GM23338 (cell line): Measurements from ENCODE around the gene CCDC30. TPM values are rescaled to one million over a fixed set of nuclear protein-coding genes. Genes with fewer than 3 reads are reported as not detected.

Experiments used
- CREB1 ChIP-seq: fragments of 250-450 bp; sonication (Bioruptor Pico); IDR thresholded peaks from 2 replicates; pipeline ENCODE4 v1.5.0; 2020; ENCODE audit warnings: low read depth, mild to moderate bottlenecking, moderate library complexity
- EZH2 ChIP-seq: fragments of 200-600 bp; sonication (generic); IDR thresholded peaks from one replicate; pipeline ENCODE4 v1.8.0; 2017; ENCODE audit warnings: antibody characterized with exemption, mild to moderate bottlenecking, low read depth; ENCODE audit not compliant: unreplicated experiment
- EZH2phosphoT487 ChIP-seq: fragments of 200-600 bp; sonication (generic); IDR thresholded peaks from one replicate; pipeline ENCODE4 v1.8.1; 2018; ENCODE audit warnings: antibody characterized with exemption; ENCODE audit not compliant: unreplicated experiment
- JUNB ChIP-seq: IDR thresholded peaks from one replicate; pipeline ENCODE4 v1.6.1; 2016; ENCODE audit warnings: antibody characterized with exemption; ENCODE audit not compliant: unreplicated experiment
- POLR2AphosphoS5 ChIP-seq: IDR thresholded peaks from 2 replicates; pipeline ENCODE4 v1.6.1; 2016; ENCODE audit warnings: antibody characterized with exemption, low read depth
- STAT1 ChIP-seq: IDR thresholded peaks from one replicate; pipeline ENCODE4 v1.6.1; 2016; ENCODE audit warnings: antibody characterized with exemption; ENCODE audit not compliant: unreplicated experiment
- ZNF114 ChIP-seq: fragments of 250-450 bp; sonication (Bioruptor Pico); IDR thresholded peaks from 2 replicates; pipeline ENCODE4 v1.5.0; 2020; ENCODE audit warnings: mild to moderate bottlenecking, moderate library complexity
- ZNF331 ChIP-seq: fragments of 250-450 bp; sonication (Bioruptor Pico); IDR thresholded peaks from 2 replicates; pipeline ENCODE4 v1.5.0; 2020; ENCODE audit warnings: low read depth, mild to moderate bottlenecking, moderate library complexity
- polyA plus RNA-seq: library from polyadenylated mRNA; unstranded; fragments of >200 nt; fragmentation: Nextera tagmentation; extraction: Ambion mirVana; gene quantifications from 2 replicates; pipeline ENCODE4 v1.2.1, GENCODE V29; 2016
- total RNA-seq: library from RNA; depleted of rRNA; stranded (reverse); fragments of >200 nt; shearing (Covaris generic); gene quantifications from 2 replicates; pipeline ENCODE4 v1.2.3, GENCODE V29; 2014
- TF ChIP-seq, protein P1 (sequence below): fragments of 250-450 bp; sonication (Bioruptor Pico); IDR thresholded peaks from 2 replicates; pipeline ENCODE4 v1.5.0; 2020; ENCODE audit warnings: mild to moderate bottlenecking, moderate library complexity
- TF ChIP-seq, protein P2 (sequence below): IDR thresholded peaks from one replicate; pipeline ENCODE4 v1.6.1; 2018; ENCODE audit warnings: antibody characterized with exemption; ENCODE audit not compliant: unreplicated experiment

The CCDC30 gene
- total and polyA plus RNA-seq, 2 experiments from 2014 or later: 0.56 to 1.8 TPM

DNA sequence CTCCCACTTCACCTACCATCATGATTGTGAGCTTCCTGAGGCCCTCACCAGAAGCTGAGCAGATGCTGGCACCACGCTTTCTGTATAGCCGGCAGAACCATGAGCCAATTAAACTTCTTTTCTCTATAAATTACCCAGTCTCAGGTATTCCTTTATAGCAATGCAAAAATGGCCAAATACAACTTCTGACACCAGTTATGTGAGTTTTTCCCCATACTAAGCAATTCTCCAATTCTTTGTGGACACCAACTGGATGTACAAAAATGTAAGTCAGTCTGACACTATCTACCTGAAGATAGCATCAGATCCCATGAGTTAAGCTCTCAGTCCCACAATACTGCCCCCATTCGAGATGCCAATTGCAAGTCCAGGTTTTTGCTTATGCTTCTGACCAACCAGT, 129.7 kb downstream of the CCDC30 start (continued):
- TF ChIP-seq, protein P1, sequence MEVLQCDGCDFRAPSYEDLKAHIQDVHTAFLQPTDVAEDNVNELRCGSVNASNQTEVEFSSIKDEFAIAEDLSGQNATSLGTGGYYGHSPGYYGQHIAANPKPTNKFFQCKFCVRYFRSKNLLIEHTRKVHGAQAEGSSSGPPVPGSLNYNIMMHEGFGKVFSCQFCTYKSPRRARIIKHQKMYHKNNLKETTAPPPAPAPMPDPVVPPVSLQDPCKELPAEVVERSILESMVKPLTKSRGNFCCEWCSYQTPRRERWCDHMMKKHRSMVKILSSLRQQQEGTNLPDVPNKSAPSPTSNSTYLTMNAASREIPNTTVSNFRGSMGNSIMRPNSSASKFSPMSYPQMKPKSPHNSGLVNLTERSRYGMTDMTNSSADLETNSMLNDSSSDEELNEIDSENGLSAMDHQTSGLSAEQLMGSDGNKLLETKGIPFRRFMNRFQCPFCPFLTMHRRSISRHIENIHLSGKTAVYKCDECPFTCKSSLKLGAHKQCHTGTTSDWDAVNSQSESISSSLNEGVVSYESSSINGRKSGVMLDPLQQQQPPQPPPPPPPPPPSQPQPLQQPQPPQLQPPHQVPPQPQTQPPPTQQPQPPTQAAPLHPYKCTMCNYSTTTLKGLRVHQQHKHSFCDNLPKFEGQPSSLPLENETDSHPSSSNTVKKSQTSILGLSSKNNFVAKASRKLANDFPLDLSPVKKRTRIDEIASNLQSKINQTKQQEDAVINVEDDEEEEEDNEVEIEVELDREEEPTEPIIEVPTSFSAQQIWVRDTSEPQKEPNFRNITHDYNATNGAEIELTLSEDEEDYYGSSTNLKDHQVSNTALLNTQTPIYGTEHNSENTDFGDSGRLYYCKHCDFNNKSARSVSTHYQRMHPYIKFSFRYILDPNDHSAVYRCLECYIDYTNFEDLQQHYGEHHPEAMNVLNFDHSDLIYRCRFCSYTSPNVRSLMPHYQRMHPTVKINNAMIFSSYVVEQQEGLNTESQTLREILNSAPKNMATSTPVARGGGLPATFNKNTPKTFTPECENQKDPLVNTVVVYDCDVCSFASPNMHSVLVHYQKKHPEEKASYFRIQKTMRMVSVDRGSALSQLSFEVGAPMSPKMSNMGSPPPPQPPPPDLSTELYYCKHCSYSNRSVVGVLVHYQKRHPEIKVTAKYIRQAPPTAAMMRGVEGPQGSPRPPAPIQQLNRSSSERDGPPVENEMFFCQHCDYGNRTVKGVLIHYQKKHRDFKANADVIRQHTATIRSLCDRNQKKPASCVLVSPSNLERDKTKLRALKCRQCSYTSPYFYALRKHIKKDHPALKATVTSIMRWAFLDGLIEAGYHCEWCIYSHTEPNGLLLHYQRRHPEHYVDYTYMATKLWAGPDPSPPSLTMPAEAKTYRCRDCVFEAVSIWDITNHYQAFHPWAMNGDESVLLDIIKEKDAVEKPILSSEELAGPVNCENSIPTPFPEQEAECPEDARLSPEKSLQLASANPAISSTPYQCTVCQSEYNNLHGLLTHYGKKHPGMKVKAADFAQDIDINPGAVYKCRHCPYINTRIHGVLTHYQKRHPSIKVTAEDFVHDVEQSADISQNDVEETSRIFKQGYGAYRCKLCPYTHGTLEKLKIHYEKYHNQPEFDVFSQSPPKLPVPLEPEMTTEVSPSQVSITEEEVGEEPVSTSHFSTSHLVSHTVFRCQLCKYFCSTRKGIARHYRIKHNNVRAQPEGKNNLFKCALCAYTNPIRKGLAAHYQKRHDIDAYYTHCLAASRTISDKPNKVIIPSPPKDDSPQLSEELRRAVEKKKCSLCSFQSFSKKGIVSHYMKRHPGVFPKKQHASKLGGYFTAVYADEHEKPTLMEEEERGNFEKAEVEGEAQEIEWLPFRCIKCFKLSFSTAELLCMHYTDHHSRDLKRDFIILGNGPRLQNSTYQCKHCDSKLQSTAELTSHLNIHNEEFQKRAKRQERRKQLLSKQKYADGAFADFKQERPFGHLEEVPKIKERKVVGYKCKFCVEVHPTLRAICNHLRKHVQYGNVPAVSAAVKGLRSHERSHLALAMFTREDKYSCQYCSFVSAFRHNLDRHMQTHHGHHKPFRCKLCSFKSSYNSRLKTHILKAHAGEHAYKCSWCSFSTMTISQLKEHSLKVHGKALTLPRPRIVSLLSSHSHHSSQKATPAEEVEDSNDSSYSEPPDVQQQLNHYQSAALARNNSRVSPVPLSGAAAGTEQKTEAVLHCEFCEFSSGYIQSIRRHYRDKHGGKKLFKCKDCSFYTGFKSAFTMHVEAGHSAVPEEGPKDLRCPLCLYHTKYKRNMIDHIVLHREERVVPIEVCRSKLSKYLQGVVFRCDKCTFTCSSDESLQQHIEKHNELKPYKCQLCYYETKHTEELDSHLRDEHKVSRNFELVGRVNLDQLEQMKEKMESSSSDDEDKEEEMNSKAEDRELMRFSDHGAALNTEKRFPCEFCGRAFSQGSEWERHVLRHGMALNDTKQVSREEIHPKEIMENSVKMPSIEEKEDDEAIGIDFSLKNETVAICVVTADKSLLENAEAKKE (CRISPR knock-in tag): no peak
- TF ChIP-seq CREB1 (CRISPR knock-in tag): no peak
- TF ChIP-seq JUNB: no peak
- TF ChIP-seq ZNF114 (CRISPR knock-in tag): no peak
- no peak for TF ChIP-seq ZNF331 (CRISPR knock-in tag)
- no peak for TF ChIP-seq STAT1
- TF ChIP-seq POLR2AphosphoS5: no peak
- no peak for TF ChIP-seq EZH2
- TF ChIP-seq EZH2phosphoT487: no peak
- TF ChIP-seq, protein P2, sequence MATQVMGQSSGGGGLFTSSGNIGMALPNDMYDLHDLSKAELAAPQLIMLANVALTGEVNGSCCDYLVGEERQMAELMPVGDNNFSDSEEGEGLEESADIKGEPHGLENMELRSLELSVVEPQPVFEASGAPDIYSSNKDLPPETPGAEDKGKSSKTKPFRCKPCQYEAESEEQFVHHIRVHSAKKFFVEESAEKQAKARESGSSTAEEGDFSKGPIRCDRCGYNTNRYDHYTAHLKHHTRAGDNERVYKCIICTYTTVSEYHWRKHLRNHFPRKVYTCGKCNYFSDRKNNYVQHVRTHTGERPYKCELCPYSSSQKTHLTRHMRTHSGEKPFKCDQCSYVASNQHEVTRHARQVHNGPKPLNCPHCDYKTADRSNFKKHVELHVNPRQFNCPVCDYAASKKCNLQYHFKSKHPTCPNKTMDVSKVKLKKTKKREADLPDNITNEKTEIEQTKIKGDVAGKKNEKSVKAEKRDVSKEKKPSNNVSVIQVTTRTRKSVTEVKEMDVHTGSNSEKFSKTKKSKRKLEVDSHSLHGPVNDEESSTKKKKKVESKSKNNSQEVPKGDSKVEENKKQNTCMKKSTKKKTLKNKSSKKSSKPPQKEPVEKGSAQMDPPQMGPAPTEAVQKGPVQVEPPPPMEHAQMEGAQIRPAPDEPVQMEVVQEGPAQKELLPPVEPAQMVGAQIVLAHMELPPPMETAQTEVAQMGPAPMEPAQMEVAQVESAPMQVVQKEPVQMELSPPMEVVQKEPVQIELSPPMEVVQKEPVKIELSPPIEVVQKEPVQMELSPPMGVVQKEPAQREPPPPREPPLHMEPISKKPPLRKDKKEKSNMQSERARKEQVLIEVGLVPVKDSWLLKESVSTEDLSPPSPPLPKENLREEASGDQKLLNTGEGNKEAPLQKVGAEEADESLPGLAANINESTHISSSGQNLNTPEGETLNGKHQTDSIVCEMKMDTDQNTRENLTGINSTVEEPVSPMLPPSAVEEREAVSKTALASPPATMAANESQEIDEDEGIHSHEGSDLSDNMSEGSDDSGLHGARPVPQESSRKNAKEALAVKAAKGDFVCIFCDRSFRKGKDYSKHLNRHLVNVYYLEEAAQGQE: no peak
